Kidney (tissue), 14 donors: Measurements from ENCODE around the gene TMEM94. TPM values are rescaled to one million over a fixed set of nuclear protein-coding genes. Genes with fewer than 3 reads are reported as not detected.
A peak's percentile ranks its signal among the peaks of the same experiment; 100 is the strongest.

Experiments
- DNase-seq, 5 donors: peaks; one replicate each; pipeline ENCODE4 v3.0.0-alpha.2; 2013 to 2020
- FAIRE-seq: peaks from 2 replicates; lab custom pipeline; 2012; peaks lifted over from hg19 to GRCh38; lab: Jason Lieb, UNC
- H3K27ac ChIP-seq, 2 donors: one replicate each; pipeline ENCODE4 v1.7.0; 2013; ENCODE audit warnings: low read depth in 2 of 2, low read length in 2 of 2, inconsistent platforms in 1 of 2
- H3K27me3 ChIP-seq: one replicate; pipeline ENCODE4 v1.7.1; 2013; ENCODE audit warnings: low read length, inconsistent platforms; ENCODE audit not compliant: control insufficient read depth, insufficient read depth
- H3K36me3 ChIP-seq, 3 donors: one replicate each; pipeline versions ENCODE4 v1.7.0 to v1.7.1; 2013; ENCODE audit warnings: low read length in 3 of 3, control low read depth in 1 of 3, inconsistent platforms in 1 of 3; ENCODE audit not compliant: insufficient read depth in 3 of 3, control insufficient read depth in 2 of 3
- H3K4me1 ChIP-seq, 3 donors: one replicate each; pipeline versions ENCODE4 v1.7.0 to v1.7.1; 2013; ENCODE audit warnings: low read length in 3 of 3, inconsistent platforms in 1 of 3, low read depth in 1 of 3; ENCODE audit not compliant: control insufficient read depth in 2 of 3, insufficient read depth in 2 of 3
- H3K4me3 ChIP-seq, 3 donors: one replicate each; pipeline versions ENCODE4 v1.7.0 to v1.8.1; 2013; ENCODE audit warnings: low read length in 3 of 3, control low read depth in 1 of 3, inconsistent platforms in 1 of 3
- H3K9ac ChIP-seq, 3 donors: one replicate each; pipeline versions ENCODE4 v1.7.0 to v1.7.1; 2013; ENCODE audit warnings: low read length in 3 of 3, control low read depth in 1 of 3, inconsistent platforms in 1 of 3
- H3K9me3 ChIP-seq, 3 donors: one replicate each; pipeline versions ENCODE4 v1.7.0 to v1.7.1; 2013; ENCODE audit warnings: low read length in 3 of 3, control low read depth in 1 of 3, inconsistent platforms in 1 of 3; ENCODE audit not compliant: control insufficient read depth in 2 of 3, insufficient read depth in 1 of 3
- CTCF ChIP-seq: IDR thresholded peaks from 3 replicates; pipeline ENCODE4 v1.5.1; 2012; ENCODE audit warnings: mild to moderate bottlenecking, moderate library complexity, borderline replicate concordance; ENCODE audit not compliant: insufficient read depth; ENCODE audit errors: extremely low read depth
- intact Hi-C: fragments of 100-400 bp; cut with DNase I; formaldehyde crosslinking; loops from one replicate; pipeline ENCODE4 v1.11.1; 2022
- polyA plus RNA-seq: library from polyadenylated mRNA; stranded (reverse); fragments of 350-450 nt; fragmentation: Illumina TruSeq; extraction: RNeasy Lipid Tissue Mini Kit (QIAGEN cat#74804); gene quantifications from one replicate; pipeline ENCODE4 v1.2.3, GENCODE V29; 2014; ENCODE audit warnings: low read depth, low replicate concordance; ENCODE audit not compliant: insufficient read depth
- total RNA-seq: library from RNA; stranded (reverse); fragmentation: NEBNext Ultra II Directional; extraction: Animal tissue kit (Norgen Biotek cat#: 25700); gene quantifications from one replicate; pipeline ENCODE4 v1.2.1, GENCODE V29; 2021
- donor health status: control.
- donor health status: control.
- donor health status: control.
- donor health status: control.
- donor health status: control.
- donor health status: DM: yes; HTN: yes; CAD: no.
- donor health status: Normal renal cell carcinoma (clear cell type).

TMEM94 gene
- total and polyA plus RNA-seq, 2 donors from 2014 or later: 49.6 to 82.6 TPM

GRCh38 chr17:75488693-75489510, 32.5 kb downstream of the TMEM94 start:
- DNase-seq: no peak
- H3K27me3 ChIP-seq: no peaks in the 10 kb centered on the region
- no peak overlapping the region for H3K4me3 ChIP-seq
- H3K9ac ChIP-seq: no peak overlapping the region
- peaks cover 0 to 36% (median 10%) of the 10 kb centered on the region in 3 donors for H3K4me1 ChIP-seq
- no peak overlapping the region for H3K27ac ChIP-seq
- H3K36me3 ChIP-seq: peaks cover 0 to 16% (median 9%) of the 10 kb centered on the region in 3 donors
- no peak for FAIRE-seq
- intact Hi-C loops: no loop called here
- no peaks in the 10 kb centered on the region for H3K9me3 ChIP-seq
- TF ChIP-seq CTCF: no peak

GRCh38 chr17:75489511-75489955, 33.1 kb downstream of the TMEM94 start:
- H3K36me3 ChIP-seq: peaks cover 0 to 21% (median 11%) of the 10 kb centered on the region in 3 donors
- H3K9me3 ChIP-seq: no peaks in the 10 kb centered on the region
- no peak for TF ChIP-seq CTCF
- H3K9ac ChIP-seq: no peak overlapping the region
- intact Hi-C loops: no loop called here
- peaks cover 0 to 36% (median 10%) of the 10 kb centered on the region in 3 donors for H3K4me1 ChIP-seq
- no peak for DNase-seq
- H3K27ac ChIP-seq: peak overlapping the region in 1 of 2 donors; percentile 14
- no peaks in the 10 kb centered on the region for H3K27me3 ChIP-seq
- no peak overlapping the region for H3K4me3 ChIP-seq
- FAIRE-seq: no peak

GRCh38 chr17:75490173-75490743, 33.8 kb downstream of the TMEM94 start:
- Histone ChIP-seq H3K36me3 (peaks cover 0 to 21% (median 15%) of the 10 kb centered on the region in 3 donors), H3K27me3 (no peaks in the 10 kb centered on the region), H3K27ac (peak overlapping the region; percentile 61 to 67), H3K4me3 (no peak overlapping the region), H3K9ac (peak overlapping the region in 1 of 3 donors; percentile 22), H3K4me1 (peaks cover 0 to 35% (median 10%) of the 10 kb centered on the region in 3 donors), H3K9me3 (no peaks in the 10 kb centered on the region)
- FAIRE-seq (no peak), DNase-seq (no peak)
- intact Hi-C loops: no loop called here
- TF ChIP-seq CTCF: no peak
